Measurements from ENCODE around the gene HNRNPR.

Gene HNRNPR

DNA sequence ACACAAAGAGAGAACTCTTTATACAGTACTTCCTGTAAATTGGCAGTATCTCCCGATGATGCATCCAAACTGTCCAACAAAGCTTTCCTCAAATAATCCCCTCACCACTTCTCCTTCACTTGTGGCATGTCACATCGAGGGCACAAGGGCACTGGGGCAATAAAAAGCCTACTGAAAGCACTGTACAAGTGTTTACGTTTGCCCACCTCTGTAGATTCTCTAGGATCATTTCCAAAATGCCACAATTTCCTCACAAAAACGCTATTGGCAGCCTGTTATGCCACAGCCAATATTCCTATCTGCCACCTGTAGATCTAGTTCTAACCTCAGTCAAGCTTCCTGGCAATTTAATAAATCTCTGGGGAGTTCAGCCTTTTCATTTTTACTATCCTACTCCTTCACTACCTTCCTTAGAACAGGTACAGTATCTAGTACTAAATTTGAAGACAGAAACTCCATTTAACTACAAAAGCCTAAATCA, 39.9 kb downstream of the HNRNPR start:
- ChIA-PET CTCF (no interaction called here), POLR2A (no interaction called here)
- no peak for TF ChIP-seq ZNF384 (IDR thresholded peaks at IDR 0.05)
- TF ChIP-seq SP1 (IDR thresholded peaks at IDR 0.05) = no peak
- TF ChIP-seq NFRKB (IDR thresholded peaks at IDR 0.05) = no peak
- DNase-seq (ENCODE audit: extremely low spot score) = no peak

DNA sequence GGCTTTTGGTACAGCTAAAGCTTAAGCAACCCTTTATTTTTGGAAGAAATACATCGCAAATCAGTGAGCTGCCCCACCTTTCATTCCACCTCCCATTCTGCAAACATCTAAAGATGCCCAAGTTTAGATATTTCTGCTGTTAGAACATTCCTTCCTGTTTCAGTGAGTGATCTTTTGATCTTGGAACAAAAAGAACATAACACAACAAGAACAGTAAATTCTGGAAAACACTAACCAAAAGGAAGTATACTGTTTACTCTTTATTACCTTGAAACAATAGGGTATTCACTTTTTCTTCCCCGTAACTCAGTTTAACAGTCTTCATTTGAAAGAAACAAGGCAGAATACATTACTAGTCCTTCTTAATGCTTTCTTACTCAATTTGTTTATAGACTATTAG, 40.6 kb downstream of the HNRNPR start:
- CTCF ChIA-PET = no interaction called here
- POLR2A ChIA-PET = no interaction called here
- TF ChIP-seq L3MBTL2 (conservative IDR thresholded peaks at IDR 0.05) = no peak
- no peak for TF ChIP-seq NFRKB (IDR thresholded peaks at IDR 0.05)
- TF ChIP-seq HDGF (IDR thresholded peaks at IDR 0.05; ENCODE audit: borderline replicate concordance) = no peak
- TF ChIP-seq TARDBP (IDR thresholded peaks at IDR 0.05) = no peak
- no peak for TF ChIP-seq SP1 (IDR thresholded peaks at IDR 0.05)
- TF ChIP-seq, protein P1, sequence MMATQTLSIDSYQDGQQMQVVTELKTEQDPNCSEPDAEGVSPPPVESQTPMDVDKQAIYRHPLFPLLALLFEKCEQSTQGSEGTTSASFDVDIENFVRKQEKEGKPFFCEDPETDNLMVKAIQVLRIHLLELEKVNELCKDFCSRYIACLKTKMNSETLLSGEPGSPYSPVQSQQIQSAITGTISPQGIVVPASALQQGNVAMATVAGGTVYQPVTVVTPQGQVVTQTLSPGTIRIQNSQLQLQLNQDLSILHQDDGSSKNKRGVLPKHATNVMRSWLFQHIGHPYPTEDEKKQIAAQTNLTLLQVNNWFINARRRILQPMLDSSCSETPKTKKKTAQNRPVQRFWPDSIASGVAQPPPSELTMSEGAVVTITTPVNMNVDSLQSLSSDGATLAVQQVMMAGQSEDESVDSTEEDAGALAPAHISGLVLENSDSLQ (IDR thresholded peaks at IDR 0.05) = no peak
- no peak for TF ChIP-seq ZNF384 (IDR thresholded peaks at IDR 0.05)
- no peak for TF ChIP-seq ELF4 (IDR thresholded peaks at IDR 0.05)
- TF ChIP-seq LEF1 (IDR thresholded peaks at IDR 0.05; ENCODE audit: borderline replicate concordance) = no peak
- DNase-seq (ENCODE audit: extremely low spot score) = no peak

DNA sequence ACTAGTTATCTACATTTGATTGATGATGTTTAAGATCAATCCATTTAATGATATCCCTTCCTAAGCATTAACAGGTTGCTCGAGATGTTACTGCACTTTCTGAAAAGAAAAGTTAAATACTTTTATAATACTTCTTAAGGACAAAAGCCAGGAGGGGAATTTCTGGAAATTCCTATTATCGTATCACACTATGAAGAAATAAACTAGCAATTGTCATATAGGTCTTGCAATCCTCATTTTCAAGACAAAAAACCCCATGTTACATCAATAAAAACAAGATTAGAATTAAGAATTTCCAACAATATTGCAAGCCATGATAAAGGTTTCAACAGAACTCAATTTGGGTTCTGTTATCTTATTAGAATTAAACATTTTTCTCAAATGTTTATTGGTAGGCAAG, 47.2 kb downstream of the HNRNPR start:
- ChIA-PET CTCF (interaction anchor here (0.6 kb wide), 1 partner anchor 61 kb away, joined by 4 read pairs; no protein-coding TSS in a partner anchor), POLR2A (no interaction called here)
- TF ChIP-seq TARDBP (IDR thresholded peaks at IDR 0.05) (no peak), BHLHE40 (IDR thresholded peaks at IDR 0.05; ENCODE audit: borderline replicate concordance) (no peak), SP1 (IDR thresholded peaks at IDR 0.05) (no peak), SUZ12 (IDR thresholded peaks at IDR 0.05) (no peak), LEF1 (IDR thresholded peaks at IDR 0.05; ENCODE audit: borderline replicate concordance) (no peak), ARNT (IDR thresholded peaks at IDR 0.05) (no peak), CTBP1 (IDR thresholded peaks at IDR 0.05; ENCODE audit: borderline replicate concordance) (no peak)
- TF ChIP-seq, protein P1 (IDR thresholded peaks at IDR 0.05) = no peak
- DNase-seq (ENCODE audit: extremely low spot score) = no peak

DNA sequence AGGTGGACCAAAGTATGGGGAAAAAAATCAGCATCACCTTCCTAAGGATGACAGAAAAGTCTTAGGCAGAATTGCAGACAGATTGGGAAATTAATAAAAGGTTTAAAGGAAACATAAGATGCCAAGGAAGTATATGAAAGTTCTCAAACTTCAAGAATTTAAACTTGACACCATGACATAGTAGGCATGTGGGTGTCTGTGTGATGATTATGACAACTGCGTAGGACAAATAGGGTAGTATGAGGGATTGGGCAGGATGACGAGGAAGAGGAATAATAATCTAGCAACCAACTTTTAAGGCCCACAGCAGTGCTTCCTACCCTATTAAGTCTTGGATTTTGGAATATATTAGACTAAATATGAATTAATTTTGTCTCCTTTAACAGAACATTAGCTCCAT, 52.4 kb downstream of the HNRNPR start:
- DNase-seq (ENCODE audit: extremely low spot score) = no peak
- POLR2A ChIA-PET = no interaction called here
- CTCF ChIA-PET = no interaction called here
- TF ChIP-seq NFRKB (IDR thresholded peaks at IDR 0.05) (no peak), L3MBTL2 (conservative IDR thresholded peaks at IDR 0.05) (no peak)

DNA sequence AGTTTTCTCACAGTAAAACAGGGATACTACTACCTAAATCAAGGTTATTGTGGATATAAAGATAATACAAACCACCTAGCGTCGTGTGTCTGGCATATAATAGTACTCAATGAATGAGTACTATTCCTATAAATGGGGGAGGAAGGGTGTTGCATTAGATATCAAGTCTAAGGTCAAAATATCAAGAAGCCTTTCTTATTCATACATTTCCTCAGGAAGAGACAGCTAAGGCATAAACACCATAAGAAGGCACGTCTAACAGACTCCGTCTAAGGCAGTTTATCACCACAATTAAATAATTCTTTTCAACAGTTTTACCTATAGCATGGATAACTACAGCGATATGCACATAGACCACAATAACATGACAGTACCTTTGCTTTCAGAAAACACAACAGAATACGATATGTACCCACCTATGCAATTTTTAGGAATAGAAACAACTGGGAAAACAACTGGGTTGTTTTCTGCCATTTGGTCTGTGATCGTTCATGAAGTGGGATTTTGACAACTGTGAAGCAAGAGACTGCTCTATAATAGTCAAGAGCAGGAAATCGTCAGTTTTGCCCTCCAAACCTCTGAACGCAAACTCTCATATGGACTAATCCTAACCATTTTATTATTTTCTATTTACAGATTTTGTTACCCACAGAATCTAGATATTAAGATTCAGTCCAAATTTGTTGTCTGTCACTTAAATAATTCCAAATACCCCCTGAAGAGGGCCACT, 53.1 kb downstream of the HNRNPR start:
- POLR2A ChIA-PET = interaction anchor here (0.7 kb wide), 1 partner anchor 72 kb away, joined by 3 read pairs; no protein-coding TSS in a partner anchor
- DNase-seq (ENCODE audit: extremely low spot score) = no peak
- TF ChIP-seq LEF1 (IDR thresholded peaks at IDR 0.05; ENCODE audit: borderline replicate concordance) = no peak
- CTCF ChIA-PET = no interaction called here

DNA sequence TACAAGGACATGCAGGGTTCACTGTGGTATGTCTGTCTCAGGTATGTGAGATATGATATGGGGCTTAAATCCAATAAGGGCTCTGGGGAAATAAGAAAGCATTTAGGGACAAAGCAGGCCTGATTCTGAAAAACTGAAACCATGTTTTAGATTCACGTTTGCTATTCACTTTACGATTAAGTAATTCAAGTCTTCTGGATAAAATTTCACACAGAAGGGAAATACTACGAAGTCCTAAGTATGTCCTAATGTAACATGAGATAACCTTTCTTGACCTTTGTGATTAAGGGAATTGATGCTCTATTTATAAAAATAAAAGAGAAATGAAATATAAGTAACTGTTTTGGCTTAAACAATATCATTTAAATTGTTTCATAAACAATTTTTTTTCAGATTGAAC, 55.4 kb downstream of the HNRNPR start:
- TF ChIP-seq FOXK2 (IDR thresholded peaks at IDR 0.05) (no peak), SUZ12 (IDR thresholded peaks at IDR 0.05) (no peak), HDGF (IDR thresholded peaks at IDR 0.05; ENCODE audit: borderline replicate concordance) (no peak), SP1 (IDR thresholded peaks at IDR 0.05) (no peak), ZNF384 (IDR thresholded peaks at IDR 0.05) (no peak), BHLHE40 (IDR thresholded peaks at IDR 0.05; ENCODE audit: borderline replicate concordance) (no peak), FOXM1 (IDR thresholded peaks at IDR 0.05; ENCODE audit: borderline replicate concordance) (no peak), ARNT (IDR thresholded peaks at IDR 0.05) (no peak), CTBP1 (IDR thresholded peaks at IDR 0.05; ENCODE audit: borderline replicate concordance) (no peak), ELF4 (IDR thresholded peaks at IDR 0.05) (no peak), L3MBTL2 (conservative IDR thresholded peaks at IDR 0.05) (no peak), TARDBP (IDR thresholded peaks at IDR 0.05) (no peak), FOXA1 (IDR thresholded peaks at IDR 0.05) (no peak), NFRKB (IDR thresholded peaks at IDR 0.05) (no peak), LEF1 (IDR thresholded peaks at IDR 0.05; ENCODE audit: borderline replicate concordance) (no peak)
- TF ChIP-seq, protein P1 (IDR thresholded peaks at IDR 0.05) = no peak
- ChIA-PET POLR2A (no interaction called here), CTCF (no interaction called here)
- no peak for DNase-seq (ENCODE audit: extremely low spot score)

DNA sequence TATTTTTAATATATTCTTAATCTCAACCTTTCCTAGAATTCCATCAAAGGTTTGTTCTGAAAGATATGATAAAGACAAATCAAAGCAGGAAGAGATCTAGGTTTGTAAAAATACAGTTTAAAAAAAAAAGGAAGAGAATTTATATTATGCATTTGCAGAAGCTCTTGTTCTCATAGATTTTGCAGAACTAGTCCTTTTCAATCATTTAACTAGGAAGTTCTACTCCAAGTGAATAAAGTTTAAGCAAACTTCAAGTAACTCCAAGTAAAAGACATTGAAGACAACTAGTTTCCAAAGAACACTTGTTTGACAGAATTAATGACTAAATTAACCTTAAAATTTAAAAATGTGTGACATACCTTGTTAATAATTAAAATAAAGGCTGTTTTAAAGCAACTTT, 55.9 kb downstream of the HNRNPR start:
- POLR2A ChIA-PET = no interaction called here
- CTCF ChIA-PET = no interaction called here
- no peak for DNase-seq (ENCODE audit: extremely low spot score)
- TF ChIP-seq, protein P1 (IDR thresholded peaks at IDR 0.05) = no peak
- no peak for TF ChIP-seq HDGF (IDR thresholded peaks at IDR 0.05; ENCODE audit: borderline replicate concordance)
- TF ChIP-seq NFRKB (IDR thresholded peaks at IDR 0.05) = no peak
- TF ChIP-seq TARDBP (IDR thresholded peaks at IDR 0.05) = no peak
- no peak for TF ChIP-seq L3MBTL2 (conservative IDR thresholded peaks at IDR 0.05)
- TF ChIP-seq FOXM1 (IDR thresholded peaks at IDR 0.05; ENCODE audit: borderline replicate concordance) = no peak

All from HEK293T (cell line).